GM12891 (cell line): ENCODE measurements around the gene PDAP1.

ENCODE experiments used
- POLR2A ChIP-seq: IDR thresholded peaks from 2 replicates; pipeline ENCODE4 v1.6.1; 2011; ENCODE audit warnings: low read depth, low read length, control low read depth
- POLR2AphosphoS5 ChIP-seq: IDR thresholded peaks from 2 replicates; pipeline ENCODE4 v1.6.1; 2011; ENCODE audit warnings: low read depth, low read length, control low read depth

GRCh38 chr7:99365318-99366141 lies 42.9 kb downstream of the PDAP1 start:
- no peak for TF ChIP-seq POLR2A
- TF ChIP-seq POLR2AphosphoS5: no peak
